B cell (primary cell): ENCODE results near the gene CXorf65.

Experiments
- CTCF ChIP-seq: fragments of 200-600 bp; IDR thresholded peaks from one replicate; pipeline ENCODE4 v1.8.0; 2022; ENCODE audit warnings: antibody characterized with exemption, mild to moderate bottlenecking
- EZH2 ChIP-seq: IDR thresholded peaks from 2 replicates; pipeline ENCODE4 v1.6.1; 2012; ENCODE audit warnings: borderline replicate concordance, low read depth, mild to moderate bottlenecking, moderate library complexity, low read length; ENCODE audit not compliant: insufficient read depth, poor library complexity, severe bottlenecking

GRCh38 chrX:71117358-71117757 lies 10.8 kb upstream of the CXorf65 start:
- TF ChIP-seq CTCF (no peak), EZH2 (no peak)
